Stimulated activated CD4-positive, alpha-beta T cell treated with anti-CD3 and anti-CD28 coated beads, TNF-alpha, amount 100 ng/mL, for 1 hour (primary cell): ENCODE data around the gene BHMT.
"Not testable (repeated sequence)": the region's sequence is repeated elsewhere in the genome, so short reads cannot be mapped to it uniquely, and the experiment has no call there.

ENCODE experiments used
- DNase-seq, 3 donors: peaks; one replicate each; pipeline ENCODE4 v3.0.0-alpha.2; 2020; ENCODE audit warnings: low read depth in 3 of 3, low spot score in 1 of 3

Gene BHMT

GRCh38 chr5:79171635-79172245 lies 60.1 kb downstream of the BHMT start:
- no peak for DNase-seq

- no peak for DNase-seq
Observed at GRCh38 chr5:79172269-79172668, 60.7 kb downstream of the BHMT start.

GRCh38 chr5:79173626-79174025 lies 62.0 kb downstream of the BHMT start:
- no peak for DNase-seq

DNA sequence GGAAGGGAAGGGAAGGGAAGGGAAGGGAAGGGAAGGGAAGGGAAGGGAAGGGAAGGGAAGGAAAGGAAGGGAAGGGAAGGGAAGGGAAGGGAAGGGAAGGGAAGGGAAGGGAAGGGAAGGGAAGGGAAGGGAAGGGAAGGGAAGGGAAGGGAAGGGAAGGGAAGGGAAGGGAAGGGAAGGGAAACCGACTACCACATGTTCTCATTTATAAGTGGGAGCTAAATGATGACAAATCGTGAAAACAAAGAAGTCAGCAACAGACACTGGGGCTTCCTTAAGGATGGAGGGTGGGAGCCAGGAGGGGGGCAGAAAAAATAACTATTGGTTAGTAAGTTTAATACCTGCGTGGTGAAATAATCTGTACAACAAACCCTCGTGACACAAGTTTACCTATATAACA lies 68.8 kb downstream of the BHMT start:
- DNase-seq, result not testable (repeated sequence)

GRCh38 chr5:79181419-79182022 lies 69.9 kb downstream of the BHMT start:
- DNase-seq, result no peak
